CD4-positive, alpha-beta T cell treated with Interleukin-17A for 1 hour (primary cell): ENCODE measurements around the gene PTPRN2.

Experiments used
- DNase-seq: peaks from one replicate; pipeline ENCODE4 v3.0.0-alpha.2; 2020

PTPRN2 gene

GRCh38 chr7:157541295-157542067 is 1046.1 kb downstream of the PTPRN2 start:
- DNase-seq: no peak

- no peak for DNase-seq
Observed at GRCh38 chr7:157540606-157541294, 1046.9 kb downstream of the PTPRN2 start.

- no peak for DNase-seq
Observed at GRCh38 chr7:157540020-157540419, 1047.6 kb downstream of the PTPRN2 start.

- DNase-seq: no peak
Observed at GRCh38 chr7:157539521-157539920, 1048.1 kb downstream of the PTPRN2 start.

- no peak for DNase-seq
Observed at GRCh38 chr7:157538735-157539134, 1048.9 kb downstream of the PTPRN2 start.

GRCh38 chr7:157538321-157538720 is 1049.3 kb downstream of the PTPRN2 start:
- DNase-seq: no peak

- DNase-seq: no peak
Observed at GRCh38 chr7:157537056-157537455, 1050.6 kb downstream of the PTPRN2 start.

- no peak for DNase-seq
Observed at GRCh38 chr7:157532068-157532467, 1055.6 kb downstream of the PTPRN2 start.

GRCh38 chr7:157529768-157530560 is 1057.7 kb downstream of the PTPRN2 start:
- no peak for DNase-seq

- no peak for DNase-seq
Observed at GRCh38 chr7:157528785-157529341, 1058.8 kb downstream of the PTPRN2 start.

GRCh38 chr7:157527686-157528085 is 1059.9 kb downstream of the PTPRN2 start:
- no peak for DNase-seq

GRCh38 chr7:157526913-157527634 is 1060.5 kb downstream of the PTPRN2 start:
- no peak for DNase-seq

- no peak for DNase-seq
Observed at GRCh38 chr7:157526005-157526912, 1061.4 kb downstream of the PTPRN2 start.

- no peak for DNase-seq
Observed at GRCh38 chr7:157525491-157525915, 1062.1 kb downstream of the PTPRN2 start.

- DNase-seq: no peak
Observed at GRCh38 chr7:157524731-157525130, 1062.9 kb downstream of the PTPRN2 start.

GRCh38 chr7:157523766-157524421 is 1063.7 kb downstream of the PTPRN2 start:
- no peak for DNase-seq

GRCh38 chr7:157523371-157523765 is 1064.3 kb downstream of the PTPRN2 start:
- DNase-seq: no peak

- no peak for DNase-seq
Observed at GRCh38 chr7:157522954-157523353, 1064.7 kb downstream of the PTPRN2 start.

- DNase-seq: no peak
Observed at GRCh38 chr7:157522189-157522588, 1065.4 kb downstream of the PTPRN2 start.

GRCh38 chr7:157521752-157522151 is 1065.9 kb downstream of the PTPRN2 start:
- no peak for DNase-seq
